HepG2 (cell line): Measurements from ENCODE around the gene BAIAP2L1. TPM values are rescaled to one million over a fixed set of nuclear protein-coding genes. Genes with fewer than 3 reads are reported as not detected.

Source experiments
- ATAC-seq: fragments of 200-7000 bp; cut with Tn5 transposase; 3 replicates; pipeline ENCODE4 v1.9.1; 2020; ENCODE audit warnings: mild to moderate bottlenecking, moderate library complexity
- BruUV-seq: library from RNA; stranded (reverse); fragments of 400-500 nt; replicated peaks from 2 replicates; lab custom pipeline; 2021; lab: Mats Ljungman, UMichigan
- CTCF ChIA-PET: fragments of 300-600 bp; formaldehyde crosslinking; extraction: SDS; loops from one replicate; lab custom pipeline; 2021; ENCODE audit warnings: low total read pairs, inconsistent platforms, low intra/inter-chr PET ratio; lab: Yijun Ruan, JAX
- POLR2A ChIA-PET: fragments of 350-600 bp; sonication (Branson Sonifier 250); formaldehyde crosslinking; loops from one replicate; lab custom pipeline; 2020; ENCODE audit warnings: antibody characterized with exemption, inconsistent platforms; lab: Yijun Ruan, JAX
- DNase-seq: peaks from one replicate; pipeline ENCODE4 v3.0.0-alpha.2; 2015; ENCODE audit warnings: low spot score
- FAIRE-seq: peaks from 3 replicates; lab custom pipeline; 2011; peaks lifted over from hg19 to GRCh38; lab: Jason Lieb, UNC
- H2AFZ ChIP-seq: one replicate; pipeline ENCODE4 v1.6.1; 2011; ENCODE audit warnings: low read length, inconsistent platforms
- H3K27ac ChIP-seq: fragments of 300-600 bp; 3 replicates; pipeline ENCODE4 v1.8.0; 2011; ENCODE audit warnings: mixed run types, mild to moderate bottlenecking, mixed read lengths, low read length, inconsistent platforms; ENCODE audit not compliant: insufficient read depth; ENCODE audit errors: extremely low read length
- H3K27me3 ChIP-seq, 2 experiments: fragments of 200-600 bp in 1 of 2; 2 replicates in 1 of 2; 3 replicates in 1 of 2; pipeline versions ENCODE4 v1.6.0 to v1.8.0; 2011; ENCODE audit warnings: low read length in 2 of 2, mild to moderate bottlenecking in 2 of 2, moderate library complexity in 2 of 2, inconsistent platforms in 1 of 2; ENCODE audit not compliant: insufficient read depth in 2 of 2, control insufficient read depth in 1 of 2
- H3K36me3 ChIP-seq, 2 experiments: fragments of 200-600 bp in 1 of 2; replicated peaks in 1 of 2; 2 replicates in 1 of 2; 3 replicates in 1 of 2; pipeline versions ENCODE4 v1.5.1 to v1.8.0; 2011; ENCODE audit warnings: low read length in 2 of 2, inconsistent platforms in 1 of 2; ENCODE audit not compliant: insufficient read depth in 2 of 2, control insufficient read depth in 1 of 2
- H3K4me1 ChIP-seq: 2 replicates; pipeline ENCODE4 v1.5.1; 2012; ENCODE audit warnings: low read length, inconsistent platforms; ENCODE audit not compliant: insufficient read depth
- H3K4me2 ChIP-seq: 2 replicates; pipeline ENCODE4 v1.6.0; 2011; ENCODE audit warnings: low read depth, low read length, inconsistent platforms
- H3K4me3 ChIP-seq, 3 experiments: fragments of 200-600 bp in 1 of 3; sonication (generic), shearing (Covaris generic) in 1 of 3; replicated peaks in 1 of 3; 2 replicates each; pipeline ENCODE4 v1.5.1; 2011 to 2016; ENCODE audit warnings: low read length in 3 of 3, inconsistent platforms in 2 of 3, low read depth in 2 of 3, mild to moderate bottlenecking in 2 of 3, control low read depth in 1 of 3, mixed read lengths in 1 of 3; ENCODE audit not compliant: insufficient read depth in 1 of 3
- H3K79me2 ChIP-seq: one replicate; pipeline ENCODE4 v1.6.1; 2011; ENCODE audit warnings: low read length, inconsistent platforms; ENCODE audit not compliant: insufficient read depth
- H3K9ac ChIP-seq: 2 replicates; pipeline ENCODE4 v1.6.0; 2011; ENCODE audit warnings: mild to moderate bottlenecking, low read depth, low read length, inconsistent platforms; ENCODE audit not compliant: insufficient read depth
- H3K9me3 ChIP-seq: 2 replicates; pipeline ENCODE4 v1.5.1; 2012; ENCODE audit warnings: mild to moderate bottlenecking, low read length
- H4K20me1 ChIP-seq: 2 replicates; pipeline ENCODE4 v1.6.0; 2011; ENCODE audit warnings: inconsistent platforms, mild to moderate bottlenecking, low read length, moderate library complexity; ENCODE audit not compliant: insufficient read depth
- AGO2 ChIP-seq: fragments of 200-400 bp; formaldehyde crosslinking; optimal IDR thresholded peaks from 2 replicates; pipeline ENCODE3; 2017; ENCODE audit warnings: mild to moderate bottlenecking, low read depth, low read length, moderate library complexity
- CHD4 ChIP-seq: fragments of 200-600 bp; sonication (generic); IDR thresholded peaks from 2 replicates; pipeline ENCODE4 v1.7.0; 2017; ENCODE audit warnings: mild to moderate bottlenecking, low read length, borderline replicate concordance
- FLYWCH1 ChIP-seq: sonication (generic); formaldehyde crosslinking; IDR thresholded peaks from 2 replicates; pipeline ENCODE4 v1.8.1; 2023; ENCODE audit warnings: mild to moderate bottlenecking, missing genetic modification reagents
- HNF4A ChIP-seq: sonication (generic); formaldehyde crosslinking; IDR thresholded peaks from 2 replicates; pipeline ENCODE4 v1.4.0; 2020; ENCODE audit warnings: missing genetic modification reagents
- HNRNPLL ChIP-seq: fragments of 200-400 bp; formaldehyde crosslinking; IDR thresholded peaks from 2 replicates; pipeline ENCODE4 v1.6.1; 2017; ENCODE audit warnings: mild to moderate bottlenecking, low read depth, low read length; ENCODE audit not compliant: poor library complexity, severe bottlenecking
- MZF1 ChIP-seq: sonication (generic); formaldehyde crosslinking; IDR thresholded peaks from 2 replicates; pipeline ENCODE4 v1.8.1; 2023; ENCODE audit warnings: mild to moderate bottlenecking, missing genetic modification reagents, borderline replicate concordance
- NCOA2 ChIP-seq: sonication (generic); formaldehyde crosslinking; IDR thresholded peaks from 2 replicates; pipeline ENCODE4 v1.8.0; 2022; ENCODE audit warnings: inconsistent platforms
- NFIC ChIP-seq: IDR thresholded peaks from 2 replicates; pipeline ENCODE4 v1.6.1; 2012; ENCODE audit warnings: mild to moderate bottlenecking, low read length, inconsistent platforms
- NFKBIZ ChIP-seq: IDR thresholded peaks from 2 replicates; pipeline ENCODE4 v1.6.1; 2018; ENCODE audit warnings: missing genetic modification reagents, missing compliant biosample characterization
- THAP11 ChIP-seq: IDR thresholded peaks from 2 replicates; pipeline ENCODE4 v1.6.1; 2016; ENCODE audit warnings: missing biosample characterization, missing genetic modification reagents
- ZNF333 ChIP-seq: sonication (generic); formaldehyde crosslinking; IDR thresholded peaks from 2 replicates; pipeline ENCODE4 v1.4.0; 2020; ENCODE audit warnings: mild to moderate bottlenecking, missing genetic modification reagents, borderline replicate concordance
- WGBS: methylation state at CpG from one replicate; pipeline ENCODE4 v1.1.6; 2017; ENCODE audit warnings: low lambda C conversion rate; 5-methylcytosine and 5-hydroxymethylcytosine counted together
- in situ Hi-C: cut with HindIII; loops from 2 replicates; pipeline ENCODE4 v1.10.0; 2017; ENCODE audit warnings: low pct_unique_long_range_greater_than_20kb; ENCODE audit not compliant: extremely low pct_ligation_motif_present
- intact Hi-C: fragments of 100-400 bp; cut with micrococcal nuclease; formaldehyde crosslinking; loops from one replicate; pipeline ENCODE4 v1.10.0; 2022; ENCODE audit not compliant: unreplicated experiment
- polyA plus RNA-seq, 8 experiments: library from polyadenylated mRNA; depleted of rRNA in 3 of 8; stranded (reverse) in 7 of 8; unstranded in 1 of 8; fragments of >200 nt; fragmentation: Illumina TruSeq in 4 of 8; extraction: Trizol in 4 of 8; gene quantifications; 2 replicates each; pipeline versions ENCODE4 v1.2.1 to v1.2.3, GENCODE V29; 2011 to 2016; ENCODE audit warnings: low read depth in 4 of 8, missing spikeins in 1 of 8, mixed read lengths in 1 of 8; ENCODE audit not compliant: insufficient read depth in 1 of 8
- total RNA-seq, 5 experiments: library from RNA; depleted of rRNA; stranded (reverse); fragments of >200 nt; fragmentation: Illumina TruSeq; extraction: Trizol; gene quantifications; 2 replicates each; pipeline ENCODE4 v1.2.3, GENCODE V29; 2016; ENCODE audit warnings: low read depth in 1 of 5
- TF ChIP-seq, protein P1 (sequence below): sonication (generic); formaldehyde crosslinking; IDR thresholded peaks from 2 replicates; pipeline ENCODE4 v1.5.0; 2020; ENCODE audit warnings: mild to moderate bottlenecking, missing genetic modification reagents, moderate library complexity

The BAIAP2L1 gene
- total and polyA plus RNA-seq, 2 of the 13 experiments (the other 11 are each of a cell fraction or from before 2014, with no cell fraction given), result 13.0 to 21.5 TPM

DNA sequence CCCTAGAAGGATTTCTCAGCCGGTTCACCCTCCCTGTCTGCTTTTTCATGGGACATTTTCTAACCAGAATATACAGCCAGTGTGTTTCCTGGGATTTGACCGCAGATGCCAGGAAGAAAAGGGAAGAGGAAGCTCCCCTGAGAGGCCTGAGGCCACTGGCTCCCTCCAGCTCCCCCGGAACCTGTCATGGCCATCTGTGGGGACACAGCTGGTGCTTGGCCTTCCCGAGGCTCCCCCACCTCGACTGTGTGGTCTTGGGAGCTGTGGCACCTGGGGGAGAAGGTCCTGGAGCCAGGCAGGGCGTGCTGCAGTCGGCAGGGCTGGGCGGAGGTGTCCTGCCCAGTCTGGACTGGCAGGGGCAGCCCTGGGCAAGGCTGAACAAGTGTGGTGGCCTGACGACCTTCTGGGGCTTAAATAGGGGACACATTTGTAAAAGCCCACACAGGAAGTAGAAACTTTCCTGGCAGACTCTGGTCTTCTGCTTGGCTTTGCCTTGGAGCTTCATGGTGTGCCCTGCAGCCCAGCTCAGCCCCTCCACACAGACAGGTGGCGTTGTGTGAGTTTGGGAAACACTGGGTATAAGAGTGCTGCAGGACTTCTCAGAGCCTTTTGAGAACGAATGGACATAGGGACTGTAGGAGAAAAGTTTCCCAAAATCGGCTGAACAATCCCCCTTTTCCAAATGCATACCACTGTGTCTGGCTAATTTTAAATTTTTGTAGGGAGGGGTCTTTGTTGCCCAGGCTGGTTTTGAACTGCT lies 112.6 kb downstream of the BAIAP2L1 start:
- Histone ChIP-seq H4K20me1 (peaks cover 46% of the 10 kb centered on the region; the same call in 1 of the 2 replicates), H3K9ac (no peak overlapping the region), H3K4me3 (no peak overlapping the region), H3K79me2 (peaks cover 35% of the 10 kb centered on the region), H3K27me3 (no peaks in the 10 kb centered on the region), H2AFZ (no peak overlapping the region), H3K4me2 (no peak overlapping the region), H3K36me3 (peaks cover 12 to 34% of the 10 kb centered on the region in 2 experiments; a peak in 4 of 5 replicates), H3K9me3 (no peaks in the 10 kb centered on the region), H3K4me1 (peaks cover 63% of the 10 kb centered on the region), H3K27ac (no peak overlapping the region)
- ChIA-PET POLR2A (no interaction called here), CTCF (no interaction called here)
- ATAC-seq (no peak), FAIRE-seq (no peak), DNase-seq (no peak)
- in situ Hi-C loops, result no loop called here
- intact Hi-C loops, result no loop called here
- no TSS peak for BruUV-seq
- WGBS, result 94% methylated on average over 7 of the region's 12 CpGs
- no peak for TF ChIP-seq MZF1 (CRISPR knock-in tag)
- no peak for TF ChIP-seq FLYWCH1
- TF ChIP-seq, protein P1, sequence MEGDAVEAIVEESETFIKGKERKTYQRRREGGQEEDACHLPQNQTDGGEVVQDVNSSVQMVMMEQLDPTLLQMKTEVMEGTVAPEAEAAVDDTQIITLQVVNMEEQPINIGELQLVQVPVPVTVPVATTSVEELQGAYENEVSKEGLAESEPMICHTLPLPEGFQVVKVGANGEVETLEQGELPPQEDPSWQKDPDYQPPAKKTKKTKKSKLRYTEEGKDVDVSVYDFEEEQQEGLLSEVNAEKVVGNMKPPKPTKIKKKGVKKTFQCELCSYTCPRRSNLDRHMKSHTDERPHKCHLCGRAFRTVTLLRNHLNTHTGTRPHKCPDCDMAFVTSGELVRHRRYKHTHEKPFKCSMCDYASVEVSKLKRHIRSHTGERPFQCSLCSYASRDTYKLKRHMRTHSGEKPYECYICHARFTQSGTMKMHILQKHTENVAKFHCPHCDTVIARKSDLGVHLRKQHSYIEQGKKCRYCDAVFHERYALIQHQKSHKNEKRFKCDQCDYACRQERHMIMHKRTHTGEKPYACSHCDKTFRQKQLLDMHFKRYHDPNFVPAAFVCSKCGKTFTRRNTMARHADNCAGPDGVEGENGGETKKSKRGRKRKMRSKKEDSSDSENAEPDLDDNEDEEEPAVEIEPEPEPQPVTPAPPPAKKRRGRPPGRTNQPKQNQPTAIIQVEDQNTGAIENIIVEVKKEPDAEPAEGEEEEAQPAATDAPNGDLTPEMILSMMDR (CRISPR knock-in tag), result 0 out of 2 replicates have a peak, but pooled peaks have one; percentile 12
- no peak for TF ChIP-seq HNRNPLL

DNA sequence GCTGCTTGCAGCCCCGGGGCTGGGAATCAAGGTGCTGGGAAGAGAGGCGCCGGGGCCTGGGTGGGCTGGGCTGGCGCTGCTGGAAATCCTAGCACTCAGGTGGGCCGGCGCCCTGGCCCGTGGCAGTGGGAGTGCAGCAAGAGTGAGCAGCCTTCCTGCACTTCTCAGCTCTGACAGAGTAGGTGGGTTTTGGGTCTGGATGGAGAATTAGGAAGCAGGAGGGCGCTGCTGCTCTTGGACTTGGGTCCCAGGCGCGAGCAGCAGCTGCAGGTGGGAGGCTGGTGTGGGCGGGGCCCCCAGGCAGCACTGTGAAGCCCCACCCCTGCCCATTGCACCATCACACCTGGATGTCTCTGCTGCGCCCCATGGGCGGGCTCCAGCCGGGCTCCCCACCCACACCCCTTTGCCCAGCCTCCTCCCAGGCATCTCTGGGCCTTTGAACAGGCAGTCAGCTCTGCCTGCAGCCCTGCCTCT lies 113.4 kb downstream of the BAIAP2L1 start:
- intact Hi-C loops (no loop called here), in situ Hi-C loops (no loop called here)
- Histone ChIP-seq H3K4me1 (peaks cover 70% of the 10 kb centered on the region), H3K27me3 (no peaks in the 10 kb centered on the region), H3K9me3 (no peaks in the 10 kb centered on the region), H3K9ac (no peak overlapping the region), H3K27ac (no peak overlapping the region), H4K20me1 (peaks cover 46% of the 10 kb centered on the region; the same call in 1 of the 2 replicates), H3K79me2 (peaks cover 42% of the 10 kb centered on the region), H2AFZ (no peak overlapping the region), H3K36me3 (peaks cover 10 to 28% of the 10 kb centered on the region in 2 experiments; a peak in 4 of 5 replicates), H3K4me2 (no peak overlapping the region), H3K4me3 (no peak overlapping the region)
- ChIA-PET CTCF (no interaction called here), POLR2A (no interaction called here)
- ATAC-seq (peak; percentile 8), FAIRE-seq (no peak), DNase-seq (peak; percentile 11)
- BruUV-seq, result no TSS peak
- WGBS, result 100% methylated on average over 1 of the region's 14 CpGs
- TF ChIP-seq NFIC (no peak), HNF4A (CRISPR knock-in tag) (no peak; the same call in 1 of the 2 replicates), THAP11 (CRISPR knock-in tag) (no peak), AGO2 (peak; percentile 73), CHD4 (no peak), ZNF333 (CRISPR knock-in tag) (peak; percentile 59; the same call in 1 of the 2 replicates), NFKBIZ (no peak), NCOA2 (CRISPR knock-in tag) (no peak)
- TF ChIP-seq, protein P1 (CRISPR knock-in tag), result peak; percentile 32
